OCI-LY7 (cell line): ENCODE measurements around the gene RNF7. TPM values are rescaled to one million over a fixed set of nuclear protein-coding genes. Genes with fewer than 3 reads are reported as not detected.
"Not testable (repeated sequence)": the region's sequence is repeated elsewhere in the genome, so short reads cannot be mapped to it uniquely, and the experiment has no call there.

Experiments
- BruUV-seq: library from RNA; stranded (reverse); fragments of 400-500 nt; replicated peaks from 2 replicates; lab custom pipeline; 2021; lab: Mats Ljungman, UMichigan
- CTCF ChIA-PET: fragments of 300-600 bp; sonication (Branson Sonifier 250); formaldehyde crosslinking; loops from one replicate; lab custom pipeline; 2022; ENCODE audit warnings: antibody characterized with exemption; ENCODE audit not compliant: unreplicated experiment; lab: Charles Lee
- POLR2A ChIA-PET: fragments of 300-600 bp; sonication (Branson Sonifier 250); formaldehyde crosslinking; loops from one replicate; lab custom pipeline; 2022; ENCODE audit warnings: antibody characterized with exemption; lab: Charles Lee
- DNase-seq: peaks from one replicate; pipeline ENCODE4 v3.0.0-alpha.2; 2015; ENCODE audit warnings: low spot score
- H2AFZ ChIP-seq: fragments of 200-600 bp; sonication (generic), shearing (Covaris generic); 2 replicates; pipeline ENCODE4 v1.6.1; 2014; ENCODE audit warnings: mild to moderate bottlenecking, antibody characterized with exemption, low read length, moderate library complexity
- H3K27ac ChIP-seq: fragments of 200-600 bp; sonication (generic); 2 replicates; pipeline ENCODE4 v1.5.1; 2014; ENCODE audit warnings: mixed run types, low read depth, mild to moderate bottlenecking, moderate library complexity, low read length, inconsistent platforms; ENCODE audit not compliant: poor library complexity, severe bottlenecking
- H3K36me3 ChIP-seq: fragments of 200-600 bp; sonication (generic); 2 replicates; pipeline ENCODE4 v1.6.1; 2014; ENCODE audit warnings: mild to moderate bottlenecking, antibody characterized with exemption, low read length, moderate library complexity, mixed read lengths; ENCODE audit not compliant: insufficient read depth
- H3K4me1 ChIP-seq: fragments of 200-600 bp; sonication (generic); 2 replicates; pipeline ENCODE4 v1.5.1; 2014; ENCODE audit warnings: mild to moderate bottlenecking, low read length; ENCODE audit not compliant: insufficient read depth, poor library complexity, severe bottlenecking
- H3K4me2 ChIP-seq: fragments of 200-600 bp; sonication (generic); 2 replicates; pipeline ENCODE4 v1.6.1; 2014; ENCODE audit warnings: mild to moderate bottlenecking, low read length
- H3K4me3 ChIP-seq: fragments of 200-600 bp; sonication (generic); 2 replicates; pipeline ENCODE4 v1.5.1; 2014; ENCODE audit warnings: mild to moderate bottlenecking, low read depth, low read length; ENCODE audit not compliant: poor library complexity, severe bottlenecking
- H3K79me2 ChIP-seq: fragments of 200-600 bp; sonication (generic); 2 replicates; pipeline ENCODE4 v1.6.1; 2016; ENCODE audit warnings: low read depth, mild to moderate bottlenecking, low read length, moderate library complexity, mixed read lengths; ENCODE audit not compliant: insufficient read depth
- H3K9me2 ChIP-seq: fragments of 200-600 bp; sonication (generic); 2 replicates; pipeline ENCODE4 v1.6.1; 2016; ENCODE audit warnings: mild to moderate bottlenecking, low read length, mixed read lengths; ENCODE audit not compliant: insufficient read depth
- H3K9me3 ChIP-seq: fragments of 200-600 bp; sonication (generic); 2 replicates; pipeline ENCODE4 v1.6.1; 2014; ENCODE audit warnings: mild to moderate bottlenecking, mixed run types, low read length, mixed read lengths
- H4K20me1 ChIP-seq: fragments of 200-600 bp; sonication (generic); 2 replicates; pipeline ENCODE4 v1.6.1; 2014; ENCODE audit warnings: mild to moderate bottlenecking, antibody characterized with exemption, low read length, moderate library complexity, mixed read lengths; ENCODE audit not compliant: insufficient read depth
- EZH2phosphoT487 ChIP-seq: fragments of 200-600 bp; sonication (generic); IDR thresholded peaks from 2 replicates; pipeline ENCODE4 v1.6.1; 2018; ENCODE audit warnings: low read depth, borderline replicate concordance, mild to moderate bottlenecking, mixed run types, antibody characterized with exemption, low read length, moderate library complexity, mixed read lengths
- intact Hi-C: fragments of 100-400 bp; cut with micrococcal nuclease; formaldehyde crosslinking; loops from one replicate; pipeline ENCODE4 v1.10.0; 2022; ENCODE audit not compliant: unreplicated experiment
- total RNA-seq, 2 experiments: library from RNA; depleted of rRNA in 1 of 2; stranded (reverse); fragments of >200 nt in 1 of 2; shearing (Covaris generic) in 1 of 2; gene quantifications; 2 replicates each; pipeline ENCODE4 v1.2.3, GENCODE V29; 2014 to 2022
- TF ChIP-seq, protein P1 (sequence below): fragments of 200-600 bp; sonication (generic); conservative IDR thresholded peaks from 2 replicates; pipeline ENCODE4 v1.5.1; 2014; ENCODE audit warnings: mild to moderate bottlenecking, antibody characterized with exemption, low read length, moderate library complexity, mixed read lengths

RNF7 gene
- total RNA-seq, 2 experiments from 2014 or later: 36.3 to 81.3 TPM

DNA sequence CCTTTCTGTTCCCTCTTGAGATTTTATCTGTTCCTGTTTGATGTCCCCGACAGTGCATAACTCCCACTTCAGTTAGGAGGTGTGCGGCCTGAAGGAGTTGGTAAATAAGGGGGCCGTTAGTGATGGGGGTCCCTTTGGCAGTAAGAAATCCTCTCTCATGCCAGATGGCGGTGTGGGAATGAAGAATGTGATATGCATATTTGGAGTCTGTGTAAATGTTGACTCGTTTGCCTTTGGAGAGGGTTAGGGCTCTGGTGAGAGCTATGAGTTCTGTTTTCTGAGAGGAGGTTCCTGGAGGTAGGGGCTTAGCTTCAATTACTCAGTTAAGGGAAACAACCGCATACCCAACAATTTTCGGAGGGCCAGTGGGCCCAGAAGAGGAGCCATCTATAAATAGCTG lies 38.8 kb upstream of the RNF7 start:
- no peaks in the 10 kb centered on the region for H3K4me1 ChIP-seq
- no peaks in the 10 kb centered on the region for H3K36me3 ChIP-seq
- no peak overlapping the region for H2AFZ ChIP-seq
- H3K4me3 ChIP-seq: no peak overlapping the region
- ChIA-PET CTCF (no interaction called here), POLR2A (no interaction called here)
- DNase-seq: no peak
- no peaks in the 10 kb centered on the region for H3K79me2 ChIP-seq
- no peak overlapping the region for H3K27ac ChIP-seq
- TF ChIP-seq EZH2phosphoT487: no peak
- TF ChIP-seq, protein P1, sequence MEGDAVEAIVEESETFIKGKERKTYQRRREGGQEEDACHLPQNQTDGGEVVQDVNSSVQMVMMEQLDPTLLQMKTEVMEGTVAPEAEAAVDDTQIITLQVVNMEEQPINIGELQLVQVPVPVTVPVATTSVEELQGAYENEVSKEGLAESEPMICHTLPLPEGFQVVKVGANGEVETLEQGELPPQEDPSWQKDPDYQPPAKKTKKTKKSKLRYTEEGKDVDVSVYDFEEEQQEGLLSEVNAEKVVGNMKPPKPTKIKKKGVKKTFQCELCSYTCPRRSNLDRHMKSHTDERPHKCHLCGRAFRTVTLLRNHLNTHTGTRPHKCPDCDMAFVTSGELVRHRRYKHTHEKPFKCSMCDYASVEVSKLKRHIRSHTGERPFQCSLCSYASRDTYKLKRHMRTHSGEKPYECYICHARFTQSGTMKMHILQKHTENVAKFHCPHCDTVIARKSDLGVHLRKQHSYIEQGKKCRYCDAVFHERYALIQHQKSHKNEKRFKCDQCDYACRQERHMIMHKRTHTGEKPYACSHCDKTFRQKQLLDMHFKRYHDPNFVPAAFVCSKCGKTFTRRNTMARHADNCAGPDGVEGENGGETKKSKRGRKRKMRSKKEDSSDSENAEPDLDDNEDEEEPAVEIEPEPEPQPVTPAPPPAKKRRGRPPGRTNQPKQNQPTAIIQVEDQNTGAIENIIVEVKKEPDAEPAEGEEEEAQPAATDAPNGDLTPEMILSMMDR: no peak
- intact Hi-C loops: no loop called here
- no peaks in the 10 kb centered on the region for H4K20me1 ChIP-seq
- H3K9me2 ChIP-seq: no peaks in the 10 kb centered on the region
- H3K4me2 ChIP-seq: no peak overlapping the region
- no TSS peak for BruUV-seq
- H3K9me3 ChIP-seq: no peaks in the 10 kb centered on the region

DNA sequence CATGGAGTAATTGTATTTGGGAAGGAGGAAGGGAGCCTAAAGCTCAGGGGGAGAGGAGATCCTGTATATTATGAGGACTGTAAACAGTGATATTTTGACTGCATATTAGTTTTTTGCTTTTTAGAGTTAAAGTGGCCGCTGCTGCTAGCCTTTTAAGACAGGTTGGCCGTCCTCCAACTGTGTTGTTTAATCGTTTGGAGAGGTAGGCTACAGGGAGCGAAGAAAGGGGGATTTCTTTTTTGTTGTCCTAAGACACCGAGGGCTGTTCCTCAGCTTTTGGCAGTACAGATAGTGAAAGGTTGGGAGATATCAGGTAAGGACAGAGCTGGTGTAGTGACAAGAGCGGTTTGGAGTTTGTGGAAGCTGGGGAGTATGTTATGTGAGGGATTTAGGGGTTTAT lies 38.2 kb upstream of the RNF7 start:
- ChIA-PET POLR2A (no interaction called here), CTCF (no interaction called here)
- Histone ChIP-seq H4K20me1 (no peaks in the 10 kb centered on the region), H3K4me1 (no peaks in the 10 kb centered on the region), H2AFZ (no peak overlapping the region), H3K9me3 (no peaks in the 10 kb centered on the region), H3K4me3 (no peak overlapping the region), H3K27ac (no peak overlapping the region), H3K9me2 (no peaks in the 10 kb centered on the region), H3K79me2 (no peaks in the 10 kb centered on the region), H3K4me2 (no peak overlapping the region), H3K36me3 (no peaks in the 10 kb centered on the region)
- no TSS peak for BruUV-seq
- DNase-seq: no peak
- TF ChIP-seq, protein P1: no peak
- TF ChIP-seq EZH2phosphoT487: no peak
- intact Hi-C loops: no loop called here

DNA sequence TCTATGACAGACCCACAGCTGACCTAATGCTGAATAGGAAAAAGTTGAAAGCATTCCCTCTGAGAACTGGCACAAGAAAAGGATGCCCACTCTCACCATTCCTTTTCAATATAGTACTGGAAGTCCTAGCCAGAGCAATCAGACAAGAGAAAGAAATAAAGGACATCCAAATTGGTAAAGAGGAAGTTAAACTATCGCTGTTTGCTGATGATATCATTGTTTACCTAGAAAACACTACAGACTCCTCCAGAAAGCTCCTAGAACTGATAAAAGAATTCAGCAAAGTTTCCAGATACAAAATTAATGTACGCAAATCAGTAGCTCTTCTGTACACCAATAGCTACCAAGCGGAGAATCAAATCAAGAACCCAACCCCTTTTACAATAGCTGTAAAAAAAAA lies 34.7 kb upstream of the RNF7 start:
- CTCF ChIA-PET, H3K9me2 ChIP-seq, H3K4me1 ChIP-seq, H3K4me3 ChIP-seq, H2AFZ ChIP-seq, H3K4me2 ChIP-seq, intact Hi-C loops, H3K9me3 ChIP-seq, H3K36me3 ChIP-seq, DNase-seq, H4K20me1 ChIP-seq, H3K79me2 ChIP-seq, BruUV-seq, H3K27ac ChIP-seq: not testable (repeated sequence)
- POLR2A ChIA-PET: interaction anchor here (0.6 to 0.9 kb wide), 2 partner anchors 19 to 762 kb away, joined by 3 read pairs; no protein-coding TSS in a partner anchor
